Tibial nerve (tissue), 3 donors: ENCODE data around the gene ETF1.

Source experiments
- CTCF ChIP-seq, 5 experiments: fragments of 200-600 bp in 3 of 5; fragments of 450-650 bp in 2 of 5; sonication (generic) in 3 of 5; IDR thresholded peaks; one replicate each; pipeline ENCODE4 v1.5.1; 2016 to 2019; ENCODE audit warnings: antibody characterized with exemption in 5 of 5, mild to moderate bottlenecking in 3 of 5, moderate library complexity in 2 of 5
- POLR2A ChIP-seq, 2 donors: fragments of 450-650 bp; IDR thresholded peaks; one replicate each; pipeline ENCODE4 v1.6.1; 2017; ENCODE audit warnings: antibody characterized with exemption in 2 of 2, mild to moderate bottlenecking in 2 of 2, moderate library complexity in 2 of 2

GRCh38 chr5:138588013-138588788 lies 45.2 kb upstream of the ETF1 start:
- TF ChIP-seq CTCF (IDR thresholded peaks at IDR 0.05) (no peak), POLR2A (IDR thresholded peaks at IDR 0.05) (no peak)
